Measurements from ENCODE around the gene ACR. TPM values are rescaled to one million over a fixed set of nuclear protein-coding genes. Genes with fewer than 3 reads are reported as not detected.
"Not testable (repeated sequence)": the region's sequence is repeated elsewhere in the genome, so short reads cannot be mapped to it uniquely, and the experiment has no call there.

ACR gene
- polyA plus RNA-seq, 1 donor: 0.45 TPM

- DNase-seq: peak; percentile 88
Observed at GRCh38 chr22:50783033-50783879, 45.3 kb downstream of the ACR start, which contains the start of gene RABL2B. Gene RABL2B (minus strand): TSS chr22:50783636. CDS start chr22:50782294, 1,342 bp downstream.

- DNase-seq: not testable (repeated sequence)
Observed at GRCh38 chr22:50783880-50784276, 45.9 kb downstream of the ACR start.

- DNase-seq: not testable (repeated sequence)
Observed at GRCh38 chr22:50785289-50785688, 47.3 kb downstream of the ACR start.

GRCh38 chr22:50786936-50787335, 48.9 kb downstream of the ACR start:
- not testable (repeated sequence) for DNase-seq

Other genes starting within 250 kb of the ACR start
- 42.2 TPM for gene LMF2, start 230.5 kb upstream of the ACR start, polyA plus RNA-seq (ENCODE audit: insufficient read length)
- gene NCAPH2, start 230.0 kb upstream of the ACR start, polyA plus RNA-seq (ENCODE audit: insufficient read length): 36.3 TPM
- 6.1 TPM for gene SCO2, start 212.6 kb upstream of the ACR start, polyA plus RNA-seq (ENCODE audit: insufficient read length)
- 6.7 TPM for gene TYMP, start 208.2 kb upstream of the ACR start, polyA plus RNA-seq (ENCODE audit: insufficient read length)
- not detected for gene KLHDC7B, start 192.3 kb upstream of the ACR start, polyA plus RNA-seq (ENCODE audit: insufficient read length)
- gene SYCE3, start 175.3 kb upstream of the ACR start, polyA plus RNA-seq (ENCODE audit: insufficient read length): not detected
- gene CPT1B, start 159.8 kb upstream of the ACR start, polyA plus RNA-seq (ENCODE audit: insufficient read length): 52.6 TPM
- 52.7 TPM for gene CHKB, start 155.4 kb upstream of the ACR start, polyA plus RNA-seq (ENCODE audit: insufficient read length)
- 0.70 TPM for gene MAPK8IP2, start 137.4 kb upstream of the ACR start, polyA plus RNA-seq (ENCODE audit: insufficient read length)
- 18.1 TPM for gene ARSA, start 110.1 kb upstream of the ACR start, polyA plus RNA-seq (ENCODE audit: insufficient read length)
- 22.7 TPM for gene SHANK3, start 65.4 kb upstream of the ACR start, polyA plus RNA-seq (ENCODE audit: insufficient read length)
- gene RABL2B, start 45.4 kb downstream of the ACR start, polyA plus RNA-seq (ENCODE audit: insufficient read length): 22.3 TPM